HepG2 (cell line): ENCODE data around the gene SNED1. TPM values are rescaled to one million over a fixed set of nuclear protein-coding genes. Genes with fewer than 3 reads are reported as not detected.

Experiments used
- ADNP ChIP-seq: sonication (generic); formaldehyde crosslinking; IDR thresholded peaks from 2 replicates; pipeline ENCODE4 v1.4.0; 2020; ENCODE audit warnings: missing genetic modification reagents
- ATM ChIP-seq: fragments of 450-650 bp; IDR thresholded peaks from 2 replicates; pipeline ENCODE4 v1.7.1; 2017; ENCODE audit warnings: mild to moderate bottlenecking, borderline replicate concordance
- FOXO1 ChIP-seq: sonication (generic); formaldehyde crosslinking; IDR thresholded peaks from 2 replicates; pipeline ENCODE4 v1.4.0; 2020; ENCODE audit warnings: missing genetic modification reagents
- GABPA ChIP-seq, 2 experiments: IDR thresholded peaks; 2 replicates each; pipeline ENCODE4 v1.6.1; 2011 to 2016; ENCODE audit warnings: low read depth in 2 of 2, low read length in 1 of 2, missing biosample characterization in 1 of 2, missing genetic modification characterization in 1 of 2
- IRF1 ChIP-seq: sonication (generic); formaldehyde crosslinking; IDR thresholded peaks from 2 replicates; pipeline ENCODE4 v1.4.0; 2020; ENCODE audit warnings: low read depth, mild to moderate bottlenecking, missing genetic modification reagents
- KAT7 ChIP-seq: IDR thresholded peaks from 2 replicates; pipeline ENCODE4 v1.6.1; 2018; ENCODE audit warnings: borderline replicate concordance, missing compliant biosample characterization
- KLF6 ChIP-seq: IDR thresholded peaks from 2 replicates; pipeline ENCODE4 v1.8.0; 2016; ENCODE audit warnings: missing biosample characterization, missing genetic modification reagents
- MED13 ChIP-seq: sonication (generic); formaldehyde crosslinking; IDR thresholded peaks from 2 replicates; pipeline ENCODE4 v1.5.0; 2020; ENCODE audit warnings: missing genetic modification reagents
- NCOA1 ChIP-seq: sonication (generic); formaldehyde crosslinking; IDR thresholded peaks from 2 replicates; pipeline ENCODE4 v1.9.0; 2021; ENCODE audit warnings: missing genetic modification reagents
- NCOA5 ChIP-seq: sonication (generic); formaldehyde crosslinking; IDR thresholded peaks from 2 replicates; pipeline ENCODE4 v1.4.0; 2020; ENCODE audit warnings: missing genetic modification reagents
- PHF20 ChIP-seq: sonication (generic); formaldehyde crosslinking; IDR thresholded peaks from 2 replicates; pipeline ENCODE4 v1.5.0; 2020; ENCODE audit warnings: mild to moderate bottlenecking, missing genetic modification reagents
- PHF8 ChIP-seq: sonication (generic); formaldehyde crosslinking; IDR thresholded peaks from 2 replicates; pipeline ENCODE4 v1.5.0; 2020; ENCODE audit warnings: missing genetic modification reagents
- TP53 ChIP-seq: sonication (generic); formaldehyde crosslinking; conservative IDR thresholded peaks from 2 replicates; pipeline ENCODE4 v1.4.0; 2020; ENCODE audit warnings: missing genetic modification reagents
- XRCC5 ChIP-seq: fragments of 200-400 bp; formaldehyde crosslinking; optimal IDR thresholded peaks from 2 replicates; pipeline ENCODE3; 2017; ENCODE audit warnings: mild to moderate bottlenecking, low read length
- ZBTB44 ChIP-seq: sonication (generic); formaldehyde crosslinking; IDR thresholded peaks from 2 replicates; pipeline ENCODE4 v1.4.0; 2020; ENCODE audit warnings: missing genetic modification reagents
- ZFP62 ChIP-seq: sonication (generic); formaldehyde crosslinking; IDR thresholded peaks from 2 replicates; pipeline ENCODE4 v1.4.0; 2020; ENCODE audit warnings: missing genetic modification reagents
- ZNF20 ChIP-seq: sonication (generic); formaldehyde crosslinking; IDR thresholded peaks from 2 replicates; pipeline ENCODE4 v1.4.0; 2020; ENCODE audit warnings: mild to moderate bottlenecking, moderate library complexity, missing genetic modification reagents
- ZNF337 ChIP-seq: sonication (generic); formaldehyde crosslinking; IDR thresholded peaks from 2 replicates; pipeline ENCODE4 v1.5.1; 2020; ENCODE audit warnings: missing genetic modification reagents, low read depth, mild to moderate bottlenecking, borderline replicate concordance
- ZNF383 ChIP-seq: sonication (generic); formaldehyde crosslinking; IDR thresholded peaks from 2 replicates; pipeline ENCODE4 v1.4.0; 2020; ENCODE audit warnings: missing genetic modification reagents, mild to moderate bottlenecking, borderline replicate concordance
- ZNF556 ChIP-seq: sonication (generic); formaldehyde crosslinking; IDR thresholded peaks from 2 replicates; pipeline ENCODE4 v1.4.0; 2020; ENCODE audit warnings: mild to moderate bottlenecking, missing genetic modification reagents, borderline replicate concordance
- ZNF567 ChIP-seq: sonication (generic); formaldehyde crosslinking; IDR thresholded peaks from 2 replicates; pipeline ENCODE4 v1.8.1; 2023; ENCODE audit warnings: mild to moderate bottlenecking, missing genetic modification reagents, borderline replicate concordance
- ZNF580 ChIP-seq: IDR thresholded peaks from 2 replicates; pipeline ENCODE4 v1.6.1; 2016; ENCODE audit warnings: low read depth, borderline replicate concordance
- ZNF720 ChIP-seq: sonication (generic); formaldehyde crosslinking; IDR thresholded peaks from 2 replicates; pipeline ENCODE4 v1.4.0; 2020; ENCODE audit warnings: missing genetic modification reagents
- ZNF83 ChIP-seq: sonication (generic); formaldehyde crosslinking; IDR thresholded peaks from 2 replicates; pipeline ENCODE4 v1.4.0; 2020; ENCODE audit warnings: missing genetic modification reagents, mild to moderate bottlenecking, borderline replicate concordance
- ZNF878 ChIP-seq: sonication (generic); formaldehyde crosslinking; IDR thresholded peaks from 2 replicates; pipeline ENCODE4 v1.8.1; 2023; ENCODE audit warnings: mild to moderate bottlenecking, missing genetic modification reagents, moderate library complexity
- polyA plus RNA-seq, 8 experiments: library from polyadenylated mRNA; depleted of rRNA in 3 of 8; stranded (reverse) in 7 of 8; unstranded in 1 of 8; fragments of >200 nt; fragmentation: Illumina TruSeq in 4 of 8; extraction: Trizol in 4 of 8; gene quantifications; 2 replicates each; pipeline versions ENCODE4 v1.2.1 to v1.2.3, GENCODE V29; 2011 to 2016; ENCODE audit warnings: low read depth in 4 of 8, missing spikeins in 1 of 8, mixed read lengths in 1 of 8; ENCODE audit not compliant: insufficient read depth in 1 of 8
- total RNA-seq, 5 experiments: library from RNA; depleted of rRNA; stranded (reverse); fragments of >200 nt; fragmentation: Illumina TruSeq; extraction: Trizol; gene quantifications; 2 replicates each; pipeline ENCODE4 v1.2.3, GENCODE V29; 2016; ENCODE audit warnings: low read depth in 1 of 5
- TF ChIP-seq, protein P1 (sequence below): sonication (generic); formaldehyde crosslinking; IDR thresholded peaks from 2 replicates; pipeline ENCODE4 v1.9.0; 2021; ENCODE audit warnings: missing genetic modification reagents, borderline replicate concordance

Gene SNED1
- total and polyA plus RNA-seq, 2 of the 13 experiments (the other 11 are each of a cell fraction or from before 2014, with no cell fraction given) = 0.15 to 0.65 TPM

DNA sequence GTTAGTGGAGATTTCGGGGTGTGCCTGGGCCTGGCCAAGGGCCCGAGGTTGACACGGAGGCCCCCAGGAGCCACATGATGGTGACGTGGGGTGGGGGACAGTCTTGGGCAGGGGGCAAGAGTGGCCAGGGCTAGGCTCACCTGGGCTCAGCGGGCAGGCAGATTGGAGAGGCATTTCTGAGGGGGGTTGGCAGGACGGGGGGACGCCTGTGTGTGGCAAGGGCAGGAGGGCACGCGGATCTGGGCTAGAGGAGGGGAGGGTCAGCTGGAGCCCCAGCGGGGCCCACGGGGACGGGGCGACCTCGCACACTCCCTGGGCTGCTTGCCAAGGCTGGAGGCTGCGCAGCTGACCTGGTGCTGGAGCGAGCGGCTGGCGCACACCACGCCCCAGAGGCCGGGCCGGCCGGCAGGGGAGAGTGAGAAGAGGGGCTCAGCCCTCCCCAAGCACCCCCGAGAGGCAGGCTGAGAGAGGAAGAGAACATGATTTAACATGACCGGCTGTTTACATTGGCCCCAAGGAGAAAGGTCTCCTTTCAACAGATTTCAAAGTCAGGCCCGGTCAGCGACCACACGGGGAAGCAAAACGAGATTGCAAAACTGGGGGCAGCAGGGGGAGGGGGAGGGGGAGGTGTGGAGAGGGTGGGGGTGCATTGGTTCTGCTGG lies 38.0 kb upstream of the SNED1 start (continued):
- TF ChIP-seq ATM = no peak
- TF ChIP-seq XRCC5 = peak; percentile 67
- TF ChIP-seq ZNF556 (CRISPR knock-in tag) = peak; percentile 16; the same call in 1 of the 2 replicates
- TF ChIP-seq ZNF720 (CRISPR knock-in tag) = no peak
- TF ChIP-seq NCOA1 (CRISPR knock-in tag) = peak; percentile 88; the same call in 1 of the 2 replicates
- no peak for TF ChIP-seq ZNF83 (CRISPR knock-in tag)
- peak; percentile 68 for TF ChIP-seq MED13 (CRISPR knock-in tag)
- TF ChIP-seq TP53 (CRISPR knock-in tag) = peak; percentile 91
- TF ChIP-seq ZFP62 (CRISPR knock-in tag) = no peak
- TF ChIP-seq PHF20 (CRISPR knock-in tag) = peak; percentile 65; the same call in 1 of the 2 replicates
- TF ChIP-seq, protein P1, sequence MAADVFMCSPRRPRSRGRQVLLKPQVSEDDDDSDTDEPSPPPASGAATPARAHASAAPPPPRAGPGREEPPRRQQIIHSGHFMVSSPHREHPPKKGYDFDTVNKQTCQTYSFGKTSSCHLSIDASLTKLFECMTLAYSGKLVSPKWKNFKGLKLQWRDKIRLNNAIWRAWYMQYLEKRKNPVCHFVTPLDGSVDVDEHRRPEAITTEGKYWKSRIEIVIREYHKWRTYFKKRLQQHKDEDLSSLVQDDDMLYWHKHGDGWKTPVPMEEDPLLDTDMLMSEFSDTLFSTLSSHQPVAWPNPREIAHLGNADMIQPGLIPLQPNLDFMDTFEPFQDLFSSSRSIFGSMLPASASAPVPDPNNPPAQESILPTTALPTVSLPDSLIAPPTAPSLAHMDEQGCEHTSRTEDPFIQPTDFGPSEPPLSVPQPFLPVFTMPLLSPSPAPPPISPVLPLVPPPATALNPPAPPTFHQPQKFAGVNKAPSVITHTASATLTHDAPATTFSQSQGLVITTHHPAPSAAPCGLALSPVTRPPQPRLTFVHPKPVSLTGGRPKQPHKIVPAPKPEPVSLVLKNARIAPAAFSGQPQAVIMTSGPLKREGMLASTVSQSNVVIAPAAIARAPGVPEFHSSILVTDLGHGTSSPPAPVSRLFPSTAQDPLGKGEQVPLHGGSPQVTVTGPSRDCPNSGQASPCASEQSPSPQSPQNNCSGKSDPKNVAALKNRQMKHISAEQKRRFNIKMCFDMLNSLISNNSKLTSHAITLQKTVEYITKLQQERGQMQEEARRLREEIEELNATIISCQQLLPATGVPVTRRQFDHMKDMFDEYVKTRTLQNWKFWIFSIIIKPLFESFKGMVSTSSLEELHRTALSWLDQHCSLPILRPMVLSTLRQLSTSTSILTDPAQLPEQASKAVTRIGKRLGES (CRISPR knock-in tag) = no peak
- TF ChIP-seq ZNF20 (CRISPR knock-in tag) = no peak
- TF ChIP-seq IRF1 (CRISPR knock-in tag) = no peak
- TF ChIP-seq ZNF878 (CRISPR knock-in tag) = no peak
- TF ChIP-seq ADNP (CRISPR knock-in tag) = no peak
- TF ChIP-seq ZNF567 = no peak; the same call in 1 of the 2 replicates
- TF ChIP-seq GABPA (IDR thresholded peaks at IDR 0.05; ENCODE audit: low read depth, low read length) = no peak
- TF ChIP-seq GABPA (CRISPR knock-in tag; IDR thresholded peaks at IDR 0.05; ENCODE audit: low read depth) = no peak
- no peak for TF ChIP-seq ZNF580
- no peak for TF ChIP-seq PHF8 (CRISPR knock-in tag)
- peak; percentile 90 for TF ChIP-seq FOXO1 (CRISPR knock-in tag)
- no peak for TF ChIP-seq ZNF383 (CRISPR knock-in tag)
- no peak for TF ChIP-seq NCOA5
- no peak for TF ChIP-seq KLF6 (CRISPR knock-in tag)
- peak; percentile 89; the same call in 1 of the 2 replicates for TF ChIP-seq KAT7 (CRISPR knock-in tag)
- TF ChIP-seq ZNF337 (CRISPR knock-in tag) = peak; percentile 87; the same call in 1 of the 2 replicates
- no peak for TF ChIP-seq ZBTB44 (CRISPR knock-in tag)
